GM19467 (cell line): ENCODE measurements around the gene G0S2.
"Not testable (repeated sequence)": the region's sequence is repeated elsewhere in the genome, so short reads cannot be mapped to it uniquely, and the experiment has no call there.

Experiments used
- ATAC-seq: cut with Tn5 transposase; IDR thresholded peaks from one replicate; pipeline ENCODE4 v1.9.1; 2021; ENCODE audit warnings: mild to moderate bottlenecking, moderate library complexity; ENCODE audit not compliant: unreplicated experiment

Gene G0S2

DNA sequence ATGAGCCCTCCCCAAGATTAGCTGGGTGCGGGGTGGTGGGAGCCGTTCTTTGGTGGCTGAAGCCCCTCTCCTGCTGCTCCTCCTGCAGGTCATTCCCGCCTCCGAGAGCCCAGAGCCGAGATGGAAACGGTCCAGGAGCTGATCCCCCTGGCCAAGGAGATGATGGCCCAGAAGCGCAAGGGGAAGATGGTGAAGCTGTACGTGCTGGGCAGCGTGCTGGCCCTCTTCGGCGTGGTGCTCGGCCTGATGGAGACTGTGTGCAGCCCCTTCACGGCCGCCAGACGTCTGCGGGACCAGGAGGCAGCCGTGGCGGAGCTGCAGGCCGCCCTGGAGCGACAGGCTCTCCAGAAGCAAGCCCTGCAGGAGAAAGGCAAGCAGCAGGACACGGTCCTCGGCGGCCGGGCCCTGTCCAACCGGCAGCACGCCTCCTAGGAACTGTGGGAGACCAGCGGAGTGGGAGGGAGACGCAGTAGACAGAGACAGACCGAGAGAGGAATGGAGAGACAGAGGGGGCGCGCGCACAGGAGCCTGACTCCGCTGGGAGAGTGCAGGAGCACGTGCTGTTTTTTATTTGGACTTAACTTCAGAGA is 448 bp downstream of the G0S2 start:
- ATAC-seq: no peak

DNA sequence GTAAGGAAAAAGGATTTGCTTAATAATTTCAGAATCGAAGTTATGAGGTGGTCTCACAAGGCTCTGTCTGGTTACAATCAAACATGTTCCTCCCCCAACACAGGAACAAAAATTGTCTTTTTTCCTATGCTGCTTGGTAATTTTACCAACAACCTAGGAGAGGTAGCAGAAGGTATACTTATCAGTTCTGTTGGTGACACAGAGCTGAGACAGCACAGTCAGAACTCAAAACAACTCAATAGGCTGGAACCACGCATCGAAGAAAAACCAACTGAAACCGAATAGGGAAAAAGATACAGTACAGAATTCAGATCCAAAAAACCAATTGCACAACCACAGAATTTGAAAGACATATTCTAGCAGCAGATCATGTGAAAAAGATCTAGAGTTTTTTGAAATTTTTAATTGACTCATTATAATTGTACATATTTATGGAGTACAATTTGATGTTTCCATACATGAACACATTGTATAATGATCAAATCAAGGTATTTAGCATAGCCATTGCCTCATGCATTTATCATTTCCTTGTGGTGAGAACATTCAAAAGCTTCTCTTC is 3.8 kb downstream of the G0S2 start:
- ATAC-seq: no peak

DNA sequence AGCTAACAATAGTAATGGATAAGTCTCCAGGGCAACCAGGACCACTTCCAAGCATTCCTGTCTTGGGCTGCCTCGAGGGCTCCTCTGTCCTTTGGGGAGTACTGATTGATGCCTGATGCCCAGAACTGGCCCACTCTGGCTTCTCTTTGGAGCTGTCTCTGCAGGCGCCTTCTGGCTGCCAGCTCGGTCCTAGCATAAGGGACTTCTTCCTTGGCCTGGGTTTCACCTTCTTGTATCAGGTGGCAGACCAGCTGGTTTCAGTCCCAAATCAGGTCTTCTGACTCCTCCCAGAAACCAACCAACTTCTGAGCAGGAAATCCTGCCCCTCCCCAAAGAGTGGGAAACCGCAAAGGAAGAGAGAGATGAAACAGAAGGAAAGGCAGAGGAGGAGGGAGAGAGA is 10.6 kb downstream of the G0S2 start:
- no peak for ATAC-seq

DNA sequence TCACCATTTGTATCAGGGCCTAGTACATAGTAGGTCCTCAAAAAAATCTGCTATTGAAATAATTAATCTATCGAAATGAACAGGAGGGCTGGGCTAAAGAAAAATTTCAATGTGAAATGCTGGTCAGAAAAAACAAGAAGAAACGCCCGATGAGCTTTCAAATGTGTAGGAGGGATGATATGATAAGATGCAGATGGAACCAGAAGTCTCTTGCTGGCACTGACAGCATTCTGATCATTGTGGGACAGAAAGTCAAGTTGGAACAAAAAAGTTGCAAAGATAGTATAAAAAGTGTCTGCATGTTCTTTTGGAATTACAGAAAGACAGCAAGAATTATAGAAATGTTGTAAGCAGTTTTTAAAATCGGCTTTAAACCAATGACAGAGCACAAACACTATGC is 11.1 kb downstream of the G0S2 start:
- no peak for ATAC-seq

DNA sequence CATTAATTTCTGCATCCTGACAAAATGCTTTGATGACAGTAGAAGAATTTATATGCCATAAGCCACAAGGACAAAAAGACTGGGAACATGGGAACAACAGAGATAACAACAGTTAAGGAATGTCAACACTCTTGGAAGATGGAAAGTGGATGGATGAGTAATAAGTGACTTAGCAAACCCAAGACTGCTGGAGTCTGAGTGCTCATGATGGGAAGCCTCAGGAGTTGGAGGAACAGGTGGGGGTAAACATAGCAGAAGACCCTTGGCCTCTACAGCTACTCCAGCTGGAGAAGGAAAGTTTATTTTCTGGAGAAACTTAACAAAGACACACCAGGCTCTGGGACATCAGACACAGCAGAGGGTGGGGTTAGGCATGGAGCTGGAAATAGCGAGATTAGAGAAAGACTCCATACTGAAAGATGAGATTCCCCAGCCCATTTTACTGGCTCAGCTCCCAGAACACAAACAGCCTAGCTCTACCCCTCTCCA is 13.6 kb downstream of the G0S2 start:
- no peak for ATAC-seq

DNA sequence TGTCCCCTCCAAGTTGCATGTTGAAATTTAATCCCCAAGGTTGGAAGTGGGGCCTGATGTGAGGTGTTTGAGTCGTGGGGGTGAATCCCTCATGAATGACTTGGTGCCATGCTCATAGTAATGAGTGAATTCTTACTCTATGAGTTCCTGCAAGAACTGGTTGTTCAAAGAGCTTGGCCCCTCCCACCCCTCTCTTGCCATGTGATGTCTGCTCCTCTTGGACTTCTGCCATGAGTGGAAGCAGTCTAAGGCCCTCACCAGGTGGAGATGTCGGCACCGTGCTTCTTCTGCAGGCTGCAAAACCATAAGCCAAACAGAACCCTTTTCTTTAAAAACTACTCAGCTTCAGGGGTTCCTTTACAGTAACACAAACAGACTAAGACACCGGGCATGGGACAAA is 14.3 kb downstream of the G0S2 start:
- ATAC-seq: no peak

DNA sequence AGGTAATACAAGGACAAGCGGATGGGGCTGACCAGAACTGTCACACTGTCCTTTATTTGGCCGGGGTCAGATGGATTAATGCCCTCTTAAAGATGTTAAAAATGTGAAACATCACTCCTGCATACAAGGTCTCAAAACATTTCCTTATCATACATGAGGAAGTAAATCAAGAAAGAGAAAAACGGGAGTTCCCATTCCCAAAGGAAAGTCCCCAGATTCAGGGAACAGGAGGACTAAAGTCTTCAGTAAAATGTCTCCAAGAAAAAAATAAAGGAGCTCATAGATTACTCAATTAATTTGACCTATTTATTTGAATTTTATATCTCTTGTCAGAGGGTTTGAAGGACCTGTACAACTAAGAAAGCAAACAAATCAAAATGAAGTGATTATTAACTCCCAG is 16.0 kb downstream of the G0S2 start:
- no peak for ATAC-seq

DNA sequence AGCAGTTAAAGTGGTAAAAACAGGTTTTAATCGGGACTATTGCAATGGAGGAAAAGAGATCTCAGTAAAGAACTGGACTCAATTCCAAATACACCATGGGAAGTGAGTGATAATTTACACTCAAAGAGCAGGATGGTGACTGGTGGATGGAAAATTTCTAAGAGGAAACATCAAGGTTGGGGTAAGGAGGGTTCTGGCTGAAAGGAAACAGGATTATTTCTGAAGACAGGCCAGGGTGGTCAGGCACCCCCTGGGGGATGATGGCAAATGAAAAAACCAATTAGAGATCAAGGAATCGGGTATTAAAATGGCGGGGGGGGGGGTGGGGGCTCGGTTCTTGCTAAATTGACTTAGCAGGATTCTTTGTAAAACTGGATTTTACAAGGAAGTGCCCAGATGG is 17.1 kb downstream of the G0S2 start:
- ATAC-seq: no peak

DNA sequence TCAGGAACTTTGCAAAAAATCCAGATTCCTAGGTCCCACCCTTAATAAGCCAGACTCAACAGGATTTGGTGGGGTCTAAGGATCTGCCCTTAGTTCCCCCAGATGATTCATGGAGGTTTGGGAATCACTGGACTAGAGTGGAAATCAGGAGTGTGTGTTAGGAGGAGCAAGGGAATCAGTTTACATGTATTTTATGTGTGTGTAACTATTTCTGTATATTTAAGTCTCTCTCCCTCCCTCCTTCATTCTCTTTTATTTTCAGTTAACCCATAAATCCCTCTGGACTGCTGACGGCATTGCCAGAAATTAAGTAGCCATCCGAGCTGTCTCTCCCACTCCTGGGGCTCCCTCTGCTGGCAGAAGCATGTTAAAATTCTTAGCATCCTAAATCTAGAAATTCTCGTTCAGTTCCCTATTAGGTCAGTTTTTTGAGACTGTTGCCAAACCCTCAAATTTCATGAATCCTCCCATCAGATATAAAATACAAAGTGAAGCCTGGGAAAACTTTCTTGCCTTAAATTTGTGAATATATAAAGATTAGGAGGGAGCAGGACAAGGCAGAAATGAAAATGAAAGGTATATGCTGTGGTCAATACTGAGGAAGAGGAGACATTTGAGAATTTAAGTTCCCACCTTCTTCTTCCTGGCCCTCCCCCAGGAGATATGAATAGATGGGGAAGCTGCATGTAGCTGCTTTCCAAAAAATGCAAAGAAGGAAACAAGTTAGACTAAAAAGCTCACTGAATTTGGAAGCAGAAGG is 17.7 kb downstream of the G0S2 start:
- ATAC-seq: no peak

DNA sequence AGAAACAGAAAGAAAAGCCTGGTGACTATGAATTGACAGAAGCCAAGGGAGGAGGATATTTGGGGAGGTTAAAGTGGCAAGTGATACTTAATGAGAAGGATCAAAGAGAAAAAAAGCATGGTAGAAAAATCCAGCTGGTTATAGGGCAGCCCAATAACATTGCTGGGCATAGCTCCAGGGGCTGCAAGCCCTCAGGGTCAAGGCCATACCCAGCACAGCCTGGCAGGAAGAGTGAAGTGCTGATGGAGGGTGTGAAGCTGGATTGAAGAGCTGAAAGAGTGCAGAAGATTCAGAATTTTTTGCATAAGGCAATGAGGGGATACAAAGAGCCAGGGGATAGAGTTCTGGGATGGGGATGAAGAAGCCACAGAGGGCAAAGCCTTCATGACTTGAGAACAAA is 21.5 kb downstream of the G0S2 start:
- no peak for ATAC-seq

DNA sequence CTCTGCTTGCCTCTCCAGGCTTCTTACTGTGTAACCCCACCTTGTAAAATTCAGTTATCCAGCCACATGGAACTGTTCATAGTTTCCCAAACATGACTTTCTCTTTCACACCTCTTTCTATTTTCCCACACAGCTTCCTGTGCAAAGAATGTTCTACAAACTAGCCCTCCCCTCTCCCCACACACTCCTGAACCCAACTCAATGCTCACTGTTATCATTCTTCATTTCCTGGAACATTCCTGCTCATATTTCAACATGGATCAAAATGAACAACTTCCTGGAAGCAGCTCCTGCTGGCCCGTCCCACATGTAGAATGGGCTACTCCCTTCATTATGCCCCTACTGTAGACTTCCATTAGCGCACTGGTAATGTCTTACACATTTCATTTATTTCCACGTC is 21.9 kb downstream of the G0S2 start:
- ATAC-seq: no peak

DNA sequence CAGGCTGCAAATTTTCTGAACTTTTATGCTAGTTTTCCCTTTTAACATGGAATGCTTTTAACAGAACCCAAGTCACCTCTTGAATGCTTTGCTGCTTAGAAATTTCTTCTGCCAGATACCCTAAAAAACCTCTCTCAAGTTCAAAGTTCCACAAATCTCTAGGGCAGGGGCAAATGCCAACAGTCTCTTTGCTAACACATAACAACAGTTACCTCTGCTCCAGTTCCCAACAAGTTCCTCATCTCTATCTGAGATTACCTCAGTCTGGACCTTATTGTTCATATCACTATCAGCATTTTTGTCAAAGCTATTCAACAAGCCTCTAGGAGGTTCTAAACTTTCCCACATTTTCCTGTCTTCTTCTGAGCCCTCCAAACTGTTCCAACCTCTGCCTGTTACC is 25.5 kb downstream of the G0S2 start:
- not testable (repeated sequence) for ATAC-seq

DNA sequence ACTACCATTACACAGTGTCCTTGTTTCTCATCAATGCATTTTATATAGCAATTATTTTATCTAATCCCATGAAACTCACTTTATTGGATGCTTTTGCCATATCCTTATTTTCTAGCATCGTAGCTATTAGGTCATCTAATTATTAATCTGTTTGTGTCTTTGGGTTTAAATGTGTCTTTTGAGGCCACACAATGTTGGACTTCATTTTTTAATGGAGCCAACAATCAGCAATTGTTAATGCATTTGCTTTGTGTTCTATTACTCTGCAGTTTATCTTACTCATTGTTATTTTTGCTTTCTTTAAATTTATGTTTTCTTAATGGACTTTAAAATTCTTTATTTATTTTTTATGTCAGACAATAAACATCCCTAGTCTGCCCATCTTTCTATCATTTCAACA is 27.6 kb downstream of the G0S2 start:
- ATAC-seq: no peak

DNA sequence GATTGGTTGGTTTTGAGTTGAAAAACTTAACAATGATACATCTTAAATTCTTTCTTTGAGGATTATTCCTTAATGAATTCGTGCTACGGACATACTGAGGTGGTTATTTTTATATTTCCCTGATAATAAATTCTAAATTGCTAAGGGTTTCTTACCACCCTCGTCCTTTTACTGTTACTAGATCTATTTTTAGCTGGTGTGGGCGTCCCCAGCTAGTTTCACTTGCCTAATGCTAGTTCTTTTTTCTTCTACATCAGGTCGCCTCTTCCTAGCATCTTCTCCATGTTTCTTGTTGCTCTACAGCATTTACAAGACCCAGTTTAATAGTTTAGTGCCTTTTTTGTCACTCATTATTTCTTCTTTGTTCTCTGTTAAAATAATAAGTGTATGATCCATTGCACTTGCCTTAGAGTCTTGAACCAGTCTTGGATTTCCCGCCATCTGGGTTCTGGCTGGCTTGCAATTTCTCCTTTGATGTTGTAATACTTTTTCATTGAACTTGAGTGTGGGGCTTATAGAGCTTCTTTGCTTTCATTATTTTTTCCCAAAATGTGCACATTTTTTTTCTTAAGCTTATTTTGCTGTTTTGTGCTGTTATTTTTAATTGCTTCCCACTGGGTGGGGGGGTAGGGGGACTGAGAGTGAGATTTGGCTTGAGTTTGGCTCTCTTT is 28.8 kb downstream of the G0S2 start:
- ATAC-seq: no peak

DNA sequence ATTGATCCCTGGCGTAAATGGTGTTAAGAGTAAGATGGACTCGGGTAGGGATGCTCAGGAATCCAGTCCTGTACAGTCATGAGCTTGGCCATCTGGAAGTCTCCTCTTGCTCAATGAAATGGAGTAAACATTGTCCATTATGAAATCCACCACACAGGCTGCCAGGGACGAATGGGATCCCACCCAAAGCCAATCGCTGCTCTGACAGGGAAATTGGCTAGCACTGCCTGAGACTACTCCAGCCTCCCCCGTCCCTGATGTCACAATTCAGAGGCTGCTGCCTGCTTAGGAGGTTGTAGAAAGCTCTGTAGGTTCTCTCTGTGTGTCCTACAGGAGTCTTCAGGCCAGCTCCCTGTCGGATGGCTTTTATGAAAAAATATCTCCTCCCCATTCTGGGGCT is 29.4 kb downstream of the G0S2 start, which contains the start of gene HSD11B1:
HSD11B1 (plus strand) TSS at position 263 of the 400 bp plus-strand sequence; CDS start at position 360, 97 bp downstream.
- ATAC-seq: no peak

DNA sequence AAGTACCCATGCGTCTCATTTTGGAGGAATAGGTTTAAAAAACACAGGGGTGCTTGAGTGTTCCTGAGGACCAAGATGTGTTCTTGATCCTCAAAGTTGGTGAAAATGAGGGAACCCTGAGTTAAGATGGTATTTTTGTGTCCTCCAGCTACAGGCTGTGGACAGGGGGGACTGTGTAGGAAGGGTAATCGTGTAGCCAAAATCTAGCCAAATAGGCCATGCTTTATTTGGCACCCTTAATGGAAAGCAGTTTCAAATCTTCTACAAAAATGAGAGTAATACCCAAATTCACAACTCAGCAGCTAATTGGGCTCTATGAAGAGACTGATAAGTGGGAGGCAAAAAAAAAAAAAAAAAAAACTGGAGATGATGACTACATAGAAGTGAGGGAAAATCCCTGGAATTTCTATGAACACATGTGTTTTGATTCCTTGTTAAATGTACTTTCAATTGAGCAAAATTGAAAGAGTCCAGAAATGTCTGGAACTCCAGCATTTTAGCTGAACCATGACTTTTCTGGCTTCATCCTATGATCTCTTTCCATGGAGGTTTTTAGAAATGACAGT is 29.9 kb downstream of the G0S2 start:
- ATAC-seq: no peak

DNA sequence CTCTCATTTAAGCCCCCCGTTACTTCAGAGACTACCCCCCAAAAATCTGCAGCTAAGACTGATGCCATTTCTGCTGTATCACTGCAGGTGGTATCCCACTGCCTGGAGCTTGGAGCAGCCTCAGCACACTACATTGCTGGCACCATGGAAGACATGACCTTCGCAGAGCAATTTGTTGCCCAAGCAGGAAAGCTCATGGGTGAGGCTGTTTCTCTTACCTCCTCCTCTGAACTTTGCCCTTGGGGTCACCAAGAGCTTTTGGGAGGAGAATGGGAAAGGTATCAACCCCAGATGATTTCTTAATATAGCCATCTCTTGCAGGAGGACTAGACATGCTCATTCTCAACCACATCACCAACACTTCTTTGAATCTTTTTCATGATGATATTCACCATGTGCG is 31.4 kb downstream of the G0S2 start:
- no peak for ATAC-seq

DNA sequence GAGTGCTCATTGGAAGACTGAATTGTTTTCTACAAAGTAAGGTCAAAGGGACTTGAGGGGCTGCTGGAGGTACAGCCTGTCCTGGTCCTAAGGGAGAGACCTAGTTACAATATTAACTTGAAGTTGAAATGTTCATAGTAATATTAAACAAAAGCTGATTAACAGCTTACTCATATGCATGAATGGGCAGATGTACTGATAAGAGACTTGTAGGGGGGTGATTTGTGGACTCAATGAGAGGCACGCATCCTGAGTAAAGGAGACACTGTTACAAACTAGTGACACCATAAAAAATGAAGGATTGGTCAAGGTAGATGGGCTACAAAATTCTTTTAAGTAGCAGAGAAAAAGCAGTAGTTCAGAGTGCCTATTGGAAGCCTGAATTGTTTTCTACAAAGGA is 32.1 kb downstream of the G0S2 start:
- no peak for ATAC-seq

DNA sequence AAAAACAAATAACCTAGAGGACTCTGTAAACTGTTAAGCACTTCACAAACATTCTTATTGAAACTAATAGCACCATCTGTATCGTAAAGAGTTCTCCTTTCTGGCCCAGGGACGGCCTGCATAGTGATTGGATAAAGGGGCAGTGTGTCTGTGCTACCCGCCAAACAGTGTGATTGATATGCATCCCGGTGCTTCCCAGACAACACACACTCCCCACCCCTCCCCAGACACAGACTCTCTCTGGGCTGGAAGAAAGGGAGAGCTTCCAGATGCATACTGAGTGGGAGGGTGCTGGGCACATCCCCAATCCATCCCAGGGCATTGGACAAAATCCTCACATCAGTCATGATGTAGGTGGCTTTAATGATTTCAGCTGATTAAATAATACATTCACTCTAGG is 33.1 kb downstream of the G0S2 start:
- no peak for ATAC-seq

DNA sequence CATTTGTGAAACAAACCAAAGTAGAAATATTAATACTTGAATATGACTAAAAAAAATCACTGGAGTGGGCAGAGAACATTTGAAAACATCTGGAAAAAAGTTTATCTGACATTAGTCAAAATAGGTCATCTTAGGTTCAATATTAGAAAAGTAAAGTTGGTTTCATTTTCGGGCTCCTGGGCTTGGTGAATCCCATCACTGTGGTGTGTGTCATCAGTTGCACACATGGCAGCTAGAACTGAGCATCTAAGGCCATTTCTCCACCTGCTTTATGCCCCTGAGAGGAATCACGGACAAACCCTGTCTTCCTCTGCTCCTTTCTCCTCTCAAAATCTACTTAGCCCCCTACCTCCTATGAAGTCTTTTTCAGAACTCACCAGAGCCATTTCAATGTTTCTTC is 34.9 kb downstream of the G0S2 start:
- no peak for ATAC-seq

DNA sequence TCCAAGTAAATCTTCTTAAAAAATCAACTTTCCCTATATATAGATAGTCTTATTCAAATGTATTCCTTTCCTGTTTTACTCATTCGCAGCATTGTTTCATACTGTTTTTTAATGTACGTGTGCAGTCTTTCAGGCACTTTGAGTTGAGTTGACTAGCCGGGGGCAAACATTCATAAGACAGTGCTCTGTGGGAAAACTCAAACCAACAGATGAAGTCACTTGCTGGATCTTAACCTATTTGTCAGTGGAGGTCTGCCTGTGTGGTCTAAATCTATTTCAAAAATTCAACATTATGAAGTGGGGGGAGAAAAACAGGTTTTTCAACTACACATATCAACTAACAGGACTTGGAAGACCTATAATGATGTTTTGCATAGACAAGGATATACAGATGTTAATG is 35.6 kb downstream of the G0S2 start:
- no peak for ATAC-seq
